Liver (tissue), 9 donors: ENCODE data around the gene KLHDC10. TPM values are rescaled to one million over a fixed set of nuclear protein-coding genes. Genes with fewer than 3 reads are reported as not detected.

Experiments
- DNase-seq: peaks from one replicate; pipeline ENCODE4 v3.0.0-alpha.2; 2017; ENCODE audit warnings: low spot score
- H3K27ac ChIP-seq, 2 donors: one replicate each; pipeline ENCODE4 v1.7.0; 2013; ENCODE audit warnings: inconsistent platforms in 2 of 2, low read length in 2 of 2, control low read depth in 1 of 2, low read depth in 1 of 2, mild to moderate bottlenecking in 1 of 2
- H3K27me3 ChIP-seq, 4 donors: one replicate each; pipeline versions ENCODE4 v1.6.1 to v1.7.0; 2013; ENCODE audit warnings: low read length in 3 of 4, inconsistent platforms in 1 of 4, mild to moderate bottlenecking in 1 of 4, moderate library complexity in 1 of 4; ENCODE audit not compliant: control insufficient read depth in 4 of 4, insufficient read depth in 4 of 4
- H3K36me3 ChIP-seq, 4 donors: one replicate each; pipeline versions ENCODE4 v1.6.1 to v1.7.0; 2013; ENCODE audit warnings: low read length in 3 of 4, mild to moderate bottlenecking in 3 of 4, low read depth in 1 of 4, moderate library complexity in 1 of 4; ENCODE audit not compliant: control insufficient read depth in 4 of 4, insufficient read depth in 3 of 4
- H3K4me1 ChIP-seq, 4 donors: one replicate each; pipeline versions ENCODE4 v1.6.1 to v1.7.0; 2013; ENCODE audit warnings: low read length in 3 of 4, mild to moderate bottlenecking in 3 of 4, moderate library complexity in 1 of 4; ENCODE audit not compliant: control insufficient read depth in 4 of 4, insufficient read depth in 4 of 4
- H3K4me3 ChIP-seq, 3 donors: one replicate each; pipeline versions ENCODE4 v1.6.1 to v1.7.0; 2013; ENCODE audit warnings: low read length in 3 of 3, control low read depth in 1 of 3, low read depth in 1 of 3, mild to moderate bottlenecking in 1 of 3
- H3K9ac ChIP-seq, 2 donors: one replicate each; pipeline ENCODE4 v1.7.0; 2013; ENCODE audit warnings: low read length in 2 of 2, mild to moderate bottlenecking in 2 of 2, moderate library complexity in 2 of 2, control low read depth in 1 of 2, low read depth in 1 of 2
- H3K9me3 ChIP-seq, 4 donors: one replicate each; pipeline versions ENCODE4 v1.6.1 to v1.7.0; 2013; ENCODE audit warnings: low read length in 3 of 4; ENCODE audit not compliant: control insufficient read depth in 4 of 4
- ATF3 ChIP-seq: IDR thresholded peaks from 2 replicates; pipeline ENCODE4 v1.6.1; 2016; ENCODE audit warnings: antibody characterized with exemption
- CTCF ChIP-seq: fragments of 150-350 bp; IDR thresholded peaks from 2 replicates; pipeline ENCODE4 v1.5.1; 2017; ENCODE audit warnings: improper control_type of control experiment, low read depth, low read length; ENCODE audit not compliant: missing input control
- EGR1 ChIP-seq, 2 donors: IDR thresholded peaks; 2 replicates each; pipeline ENCODE4 v1.6.1; 2016 to 2018; ENCODE audit warnings: antibody characterized with exemption in 2 of 2, low read depth in 2 of 2
- FOXA1 ChIP-seq: IDR thresholded peaks from 2 replicates; pipeline ENCODE4 v1.6.1; 2016; ENCODE audit warnings: antibody characterized with exemption
- GABPA ChIP-seq, 2 donors: IDR thresholded peaks in 1 of 2; conservative IDR thresholded peaks in 1 of 2; 2 replicates each; pipeline ENCODE4 v1.6.1; 2016; ENCODE audit warnings: antibody characterized with exemption in 2 of 2, mild to moderate bottlenecking in 1 of 2, moderate library complexity in 1 of 2
- HNF4A ChIP-seq, 2 donors: conservative IDR thresholded peaks; 2 replicates each; pipeline ENCODE4 v1.6.1; 2016; ENCODE audit warnings: antibody characterized with exemption in 2 of 2, mild to moderate bottlenecking in 2 of 2
- HNF4G ChIP-seq: IDR thresholded peaks from 2 replicates; pipeline ENCODE4 v1.6.1; 2016; ENCODE audit warnings: antibody characterized with exemption
- JUND ChIP-seq, 2 donors: IDR thresholded peaks; 2 replicates each; pipeline ENCODE4 v1.6.1; 2016; ENCODE audit warnings: antibody characterized with exemption in 2 of 2
- MAX ChIP-seq: IDR thresholded peaks from 2 replicates; pipeline ENCODE4 v1.6.1; 2016; ENCODE audit warnings: antibody characterized with exemption
- NR2F2 ChIP-seq: IDR thresholded peaks from 2 replicates; pipeline ENCODE4 v1.6.1; 2016; ENCODE audit warnings: antibody characterized with exemption
- REST ChIP-seq: IDR thresholded peaks from 2 replicates; pipeline ENCODE4 v1.6.1; 2016; ENCODE audit warnings: antibody characterized with exemption, mild to moderate bottlenecking
- RXRA ChIP-seq, 2 donors: IDR thresholded peaks; 2 replicates each; pipeline ENCODE4 v1.6.1; 2017 to 2018; ENCODE audit warnings: antibody characterized with exemption in 2 of 2, mild to moderate bottlenecking in 1 of 2
- TAF1 ChIP-seq: conservative IDR thresholded peaks from 2 replicates; pipeline ENCODE4 v1.6.1; 2016; ENCODE audit warnings: antibody characterized with exemption, mild to moderate bottlenecking
- YY1 ChIP-seq: IDR thresholded peaks from 2 replicates; pipeline ENCODE4 v1.6.1; 2016; ENCODE audit warnings: antibody characterized with exemption, mild to moderate bottlenecking
- ZBTB33 ChIP-seq: IDR thresholded peaks from 2 replicates; pipeline ENCODE4 v1.6.1; 2016; ENCODE audit warnings: antibody characterized with exemption
- WGBS: extraction: QIAGEN DNeasy Blood & Tissue Kit; methylation state at CpG from one replicate; pipeline ENCODE4 v1.1.7; 2013; 5-methylcytosine and 5-hydroxymethylcytosine counted together
- polyA plus RNA-seq, 2 donors: library from polyadenylated mRNA; stranded (reverse) in 1 of 2; unstranded in 1 of 2; fragments of 200-250 nt in 1 of 2; fragments of >200 nt in 1 of 2; fragmentation: Nextera tagmentation in 1 of 2; extraction: Ambion mirVana in 1 of 2; gene quantifications; one replicate each; pipeline versions ENCODE4 v1.2.1 to v1.2.3, GENCODE V29; 2013 to 2015
- total RNA-seq, 2 donors: library from RNA; depleted of rRNA; stranded (reverse); fragments of >200 nt; gene quantifications; one replicate each; pipeline ENCODE4 v1.2.3, GENCODE V29; 2014
- donor health status: healthy.
- donor health status: healthy.
- donor health status: healthy.
- donor health status: healthy.
- donor health status: healthy.

Gene KLHDC10
- total and polyA plus RNA-seq, 4 donors: 10.8 to 31.2 (median 17.4) TPM

GRCh38 chr7:130154501-130155317, 84.4 kb downstream of the KLHDC10 start:
- no peaks in the 10 kb centered on the region for H3K4me1 ChIP-seq
- DNase-seq: no peak
- no peaks in the 10 kb centered on the region for H3K27me3 ChIP-seq
- no peak for TF ChIP-seq RXRA (IDR thresholded peaks at IDR 0.05)
- TF ChIP-seq ATF3: no peak
- no peak for TF ChIP-seq NR2F2
- no peak for TF ChIP-seq EGR1 (IDR thresholded peaks at IDR 0.05; ENCODE audit: low read depth in 2 of 2)
- H3K4me3 ChIP-seq: no peak overlapping the region
- WGBS: 81% methylated on average over 31 of the region's 31 CpGs
- peaks cover 0 to under 1% (median under 1%) of the 10 kb centered on the region in 4 donors for H3K36me3 ChIP-seq
- no peak overlapping the region for H3K27ac ChIP-seq
- H3K9me3 ChIP-seq: peaks cover 0 to 3% (median 1%) of the 10 kb centered on the region in 4 donors
- no peak overlapping the region for H3K9ac ChIP-seq

- Histone ChIP-seq H3K9me3 (peaks cover 0 to 3% (median 1%) of the 10 kb centered on the region in 4 donors), H3K4me3 (no peak overlapping the region), H3K27ac (no peak overlapping the region), H3K36me3 (peaks cover 0 to 9% (median 7%) of the 10 kb centered on the region in 4 donors), H3K27me3 (no peaks in the 10 kb centered on the region), H3K4me1 (no peaks in the 10 kb centered on the region), H3K9ac (no peak overlapping the region)
- TF ChIP-seq EGR1 (IDR thresholded peaks at IDR 0.05; ENCODE audit: low read depth in 2 of 2) (no peak), HNF4A (conservative IDR thresholded peaks at IDR 0.05) (no peak), RXRA (IDR thresholded peaks at IDR 0.05) (no peak), CTCF (no peak), TAF1 (no peak)
- no peak for DNase-seq
- WGBS: 97% methylated on average over 7 of the region's 7 CpGs
These were observed 85.8 kb downstream of the KLHDC10 start for GRCh38 chr7:130156140-130156539.

GRCh38 chr7:130157700-130158099, 87.4 kb downstream of the KLHDC10 start:
- no peak overlapping the region for H3K9ac ChIP-seq
- H3K4me1 ChIP-seq: no peaks in the 10 kb centered on the region
- H3K9me3 ChIP-seq: peaks cover 0 to 3% (median 1%) of the 10 kb centered on the region in 4 donors
- peaks cover 5 to 20% (median 10%) of the 10 kb centered on the region in 4 donors for H3K36me3 ChIP-seq
- TF ChIP-seq RXRA (IDR thresholded peaks at IDR 0.05): no peak
- TF ChIP-seq EGR1 (IDR thresholded peaks at IDR 0.05; ENCODE audit: low read depth in 2 of 2): no peak
- no peak for TF ChIP-seq ATF3
- TF ChIP-seq HNF4G: no peak
- TF ChIP-seq NR2F2: no peak
- TF ChIP-seq MAX: no peak
- no peak for TF ChIP-seq YY1
- TF ChIP-seq FOXA1: no peak
- TF ChIP-seq TAF1: no peak
- TF ChIP-seq GABPA (IDR thresholded peaks at IDR 0.05 in 1 of 2, conservative IDR thresholded peaks at IDR 0.05 in 1 of 2): no peak
- no peak for TF ChIP-seq REST
- no peak for TF ChIP-seq ZBTB33
- no peak for TF ChIP-seq JUND (IDR thresholded peaks at IDR 0.05)
- DNase-seq: no peak
- WGBS: 96% methylated on average over 7 of the region's 7 CpGs
- H3K27me3 ChIP-seq: no peaks in the 10 kb centered on the region
- H3K4me3 ChIP-seq: no peak overlapping the region
- H3K27ac ChIP-seq: no peak overlapping the region
